ENCODE measurements around the gene AGAP1. TPM values are rescaled to one million over a fixed set of nuclear protein-coding genes. Genes with fewer than 3 reads are reported as not detected.

Gene AGAP1
- total RNA-seq, 1 experiment from 2014 or later: 25.8 TPM

GRCh38 chr2:236026841-236027240 is 533.0 kb downstream of the AGAP1 start:
- Histone ChIP-seq H4K20me1 (ENCODE audit: control insufficient read depth, insufficient read depth, insufficient read length) (no peaks in the 10 kb centered on the region), H3K79me2 (ENCODE audit: insufficient read depth, low read length) (no peaks in the 10 kb centered on the region), H3K14ac (ENCODE audit: insufficient read depth, low read length) (no peak overlapping the region), H4K91ac (ENCODE audit: insufficient read length, low read depth, low read length) (no peak overlapping the region), H3K9ac (ENCODE audit: extremely low read depth, insufficient read length, low read length) (no peak overlapping the region), H3K4ac (ENCODE audit: low read depth, low read length) (no peak overlapping the region), H3K9me3 (ENCODE audit: control insufficient read depth, low read depth, low read length) (no peaks in the 10 kb centered on the region), H3K4me2 (ENCODE audit: insufficient read depth, insufficient read length, low read length) (no peak overlapping the region), H2BK5ac (ENCODE audit: insufficient read length, low read length) (no peak overlapping the region), H2BK120ac (ENCODE audit: low read depth, low read length, poor library complexity, severe bottlenecking) (no peak overlapping the region), H4K5ac (ENCODE audit: insufficient read length, low read depth, low read length) (no peak overlapping the region), H3T11ph (ENCODE audit: low read length) (no peak overlapping the region), H3K27ac (ENCODE audit: insufficient read length, low read depth, low read length) (no peak overlapping the region), H3K18ac (ENCODE audit: insufficient read length, low read depth, low read length) (no peak overlapping the region), H3K27me3 (ENCODE audit: insufficient read depth, low read length) (no peaks in the 10 kb centered on the region), H3K79me1 (ENCODE audit: insufficient read depth, low read depth, low read length, poor library complexity, severe bottlenecking) (no peaks in the 10 kb centered on the region), H3K23ac (ENCODE audit: insufficient read length, low read depth, low read length) (no peak overlapping the region), H4K8ac (replicated peaks; ENCODE audit: insufficient read length, low read depth, low read length) (no peak overlapping the region), H2BK15ac (ENCODE audit: low read depth, low read length) (no peak overlapping the region), H3K56ac (ENCODE audit: insufficient read length, low read depth, low read length) (no peak overlapping the region), H2BK20ac (ENCODE audit: low read depth, low read length, poor library complexity, severe bottlenecking) (no peak overlapping the region), H3K23me2 (ENCODE audit: insufficient read length, low read depth, low read length, poor library complexity, severe bottlenecking) (no peaks in the 10 kb centered on the region), H3K4me1 (ENCODE audit: insufficient read depth, low read length) (no peaks in the 10 kb centered on the region), H2BK12ac (ENCODE audit: insufficient read length, low read depth, low read length) (no peak overlapping the region), H2AFZ (ENCODE audit: low read length) (no peak overlapping the region), H2AK5ac (ENCODE audit: insufficient read length, low read length) (no peak overlapping the region)
- DNase-seq: no peak
- peaks cover 7% of the 10 kb centered on the region in 2 experiments; a peak in 3 of 5 replicates for H3K9me3 Mint-ChIP-seq
- peaks cover 6 to 7% of the 10 kb centered on the region in 2 experiments; a peak in 1 of 4 replicates for H3K4me1 Mint-ChIP-seq
- H3K27ac Mint-ChIP-seq: no peak overlapping the region
- H3K36me3 Mint-ChIP-seq (ENCODE audit: insufficient read depth in 1 of 3, low read depth in 3 of 3): peaks cover 2 to 12% (median 7%) of the 10 kb centered on the region in 3 experiments; a peak in 6 of 7 replicates
- no CpG with 5 or more reads among the region's 4 CpGs for WGBS (ENCODE audit: extremely low coverage, insufficient read length, low lambda C conversion rate)
- no peaks in the 10 kb centered on the region; the same call in 1 of the 2 replicates for H3K27me3 Mint-ChIP-seq (ENCODE audit: low read depth)
- no peak overlapping the region for H3K4me3 Mint-ChIP-seq
- TF ChIP-seq CTCF (conservative IDR thresholded peaks at IDR 0.05): no peak

Measured in H9 (cell line).